Breast epithelium (tissue), 3 donors: ENCODE measurements around the gene ST6GALNAC3.

Source experiments
- POLR2A ChIP-seq: fragments of 450-650 bp; IDR thresholded peaks from one replicate; pipeline ENCODE4 v1.6.1; 2016; ENCODE audit warnings: antibody characterized with exemption, mild to moderate bottlenecking, moderate library complexity
- TF ChIP-seq, protein P1 (sequence below), 3 donors: fragments of 450-650 bp; IDR thresholded peaks; one replicate each; pipeline ENCODE4 v1.5.1; 2016 to 2017; ENCODE audit warnings: antibody characterized with exemption in 3 of 3, mild to moderate bottlenecking in 3 of 3, moderate library complexity in 3 of 3

DNA sequence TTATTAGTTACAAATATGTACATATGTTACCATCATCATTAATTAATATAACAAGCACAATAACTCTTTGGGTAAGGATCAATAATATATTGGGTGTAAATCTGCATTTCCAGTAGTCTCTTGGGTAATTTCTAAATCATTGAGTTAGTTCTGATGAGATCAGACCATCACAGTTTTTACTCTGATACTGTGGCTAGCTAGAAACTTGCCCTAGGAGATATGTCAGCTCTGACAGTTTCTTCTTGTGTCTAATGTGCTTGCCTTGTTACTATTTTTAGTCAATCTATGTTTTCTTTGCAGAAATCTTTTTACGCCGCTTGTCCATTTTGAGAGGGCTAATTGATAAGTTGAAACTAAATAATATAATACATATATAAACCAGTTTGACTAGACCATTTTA lies 507.2 kb downstream of the ST6GALNAC3 start:
- TF ChIP-seq, protein P1, sequence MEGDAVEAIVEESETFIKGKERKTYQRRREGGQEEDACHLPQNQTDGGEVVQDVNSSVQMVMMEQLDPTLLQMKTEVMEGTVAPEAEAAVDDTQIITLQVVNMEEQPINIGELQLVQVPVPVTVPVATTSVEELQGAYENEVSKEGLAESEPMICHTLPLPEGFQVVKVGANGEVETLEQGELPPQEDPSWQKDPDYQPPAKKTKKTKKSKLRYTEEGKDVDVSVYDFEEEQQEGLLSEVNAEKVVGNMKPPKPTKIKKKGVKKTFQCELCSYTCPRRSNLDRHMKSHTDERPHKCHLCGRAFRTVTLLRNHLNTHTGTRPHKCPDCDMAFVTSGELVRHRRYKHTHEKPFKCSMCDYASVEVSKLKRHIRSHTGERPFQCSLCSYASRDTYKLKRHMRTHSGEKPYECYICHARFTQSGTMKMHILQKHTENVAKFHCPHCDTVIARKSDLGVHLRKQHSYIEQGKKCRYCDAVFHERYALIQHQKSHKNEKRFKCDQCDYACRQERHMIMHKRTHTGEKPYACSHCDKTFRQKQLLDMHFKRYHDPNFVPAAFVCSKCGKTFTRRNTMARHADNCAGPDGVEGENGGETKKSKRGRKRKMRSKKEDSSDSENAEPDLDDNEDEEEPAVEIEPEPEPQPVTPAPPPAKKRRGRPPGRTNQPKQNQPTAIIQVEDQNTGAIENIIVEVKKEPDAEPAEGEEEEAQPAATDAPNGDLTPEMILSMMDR (IDR thresholded peaks at IDR 0.05): no peak
- TF ChIP-seq POLR2A: no peak
